ENCODE results near the gene BRDT.

- no peak for TF ChIP-seq CTCF (conservative IDR thresholded peaks at IDR 0.05; ENCODE audit: low read length)
- no peak for TF ChIP-seq EZH2phosphoT487 (IDR thresholded peaks at IDR 0.05; ENCODE audit: borderline replicate concordance)
Measured at GRCh38 chr1:92016720-92017316, 67.6 kb downstream of the BRDT start.
